ENCODE measurements around the gene HIP1. TPM values are rescaled to one million over a fixed set of nuclear protein-coding genes. Genes with fewer than 3 reads are reported as not detected.

The HIP1 gene
- total RNA-seq, 1 experiment from 2014 or later, result 5.3 TPM

DNA sequence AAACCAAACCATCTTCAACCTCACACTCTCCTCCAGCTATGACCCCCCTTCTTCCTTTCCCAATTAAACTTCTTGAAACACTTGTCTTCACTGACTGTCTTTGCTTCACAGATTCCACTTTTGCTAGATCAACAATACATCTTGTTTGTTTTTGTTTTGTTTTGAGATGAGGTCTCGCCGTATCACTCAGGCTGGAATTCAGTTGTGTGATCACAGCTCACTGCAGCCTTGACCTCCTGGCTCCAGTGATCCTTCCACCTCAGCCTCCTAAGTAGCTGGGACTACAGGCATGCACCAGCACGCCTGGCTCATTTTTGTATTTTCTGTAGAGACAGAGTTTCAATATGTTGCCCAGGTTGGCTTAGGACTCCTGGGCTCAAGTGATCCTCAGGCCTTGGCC lies 59.7 kb downstream of the HIP1 start:
- H3K9me2 ChIP-seq (replicated peaks; ENCODE audit: low read length), result no peaks in the 10 kb centered on the region
- H3K9ac ChIP-seq (ENCODE audit: low read length), result no peak overlapping the region
- no peaks in the 10 kb centered on the region for H3K9me3 ChIP-seq (ENCODE audit: low read length)
- intact Hi-C loops (cut with micrococcal nuclease), result loop anchor here (10.0 kb wide), 1 partner anchor 56 kb away; the partner anchor contains the start of gene HIP1
- no peak overlapping the region for H3K4me2 ChIP-seq (ENCODE audit: low read length)
- no peak overlapping the region for H3K27ac ChIP-seq (ENCODE audit: low read length)
- H3K79me2 ChIP-seq (ENCODE audit: low read length), result no peaks in the 10 kb centered on the region
- H3K4me3 ChIP-seq (ENCODE audit: low read length), result no peak overlapping the region
- no peak for DNase-seq
- H3K36me3 ChIP-seq (ENCODE audit: low read depth, low read length), result no peaks in the 10 kb centered on the region
- peaks cover 11% of the 10 kb centered on the region for H3K4me1 ChIP-seq (ENCODE audit: insufficient read depth, low read length)
- no TSS peak for BruUV-seq (replicated peaks)
- no peaks in the 10 kb centered on the region for H3F3A ChIP-seq (ENCODE audit: low read length, unreplicated experiment)
- ChIA-PET CTCF (no interaction called here), POLR2A (ENCODE audit: unreplicated experiment) (no interaction called here)
- no peaks in the 10 kb centered on the region for H4K20me1 ChIP-seq (ENCODE audit: low read length)
- no peak for ATAC-seq
- no peak overlapping the region for H2AFZ ChIP-seq (ENCODE audit: low read length)
- H3K27me3 ChIP-seq (ENCODE audit: low read length), result no peaks in the 10 kb centered on the region
- TF ChIP-seq, protein P1, sequence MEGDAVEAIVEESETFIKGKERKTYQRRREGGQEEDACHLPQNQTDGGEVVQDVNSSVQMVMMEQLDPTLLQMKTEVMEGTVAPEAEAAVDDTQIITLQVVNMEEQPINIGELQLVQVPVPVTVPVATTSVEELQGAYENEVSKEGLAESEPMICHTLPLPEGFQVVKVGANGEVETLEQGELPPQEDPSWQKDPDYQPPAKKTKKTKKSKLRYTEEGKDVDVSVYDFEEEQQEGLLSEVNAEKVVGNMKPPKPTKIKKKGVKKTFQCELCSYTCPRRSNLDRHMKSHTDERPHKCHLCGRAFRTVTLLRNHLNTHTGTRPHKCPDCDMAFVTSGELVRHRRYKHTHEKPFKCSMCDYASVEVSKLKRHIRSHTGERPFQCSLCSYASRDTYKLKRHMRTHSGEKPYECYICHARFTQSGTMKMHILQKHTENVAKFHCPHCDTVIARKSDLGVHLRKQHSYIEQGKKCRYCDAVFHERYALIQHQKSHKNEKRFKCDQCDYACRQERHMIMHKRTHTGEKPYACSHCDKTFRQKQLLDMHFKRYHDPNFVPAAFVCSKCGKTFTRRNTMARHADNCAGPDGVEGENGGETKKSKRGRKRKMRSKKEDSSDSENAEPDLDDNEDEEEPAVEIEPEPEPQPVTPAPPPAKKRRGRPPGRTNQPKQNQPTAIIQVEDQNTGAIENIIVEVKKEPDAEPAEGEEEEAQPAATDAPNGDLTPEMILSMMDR (conservative IDR thresholded peaks at IDR 0.05; ENCODE audit: low read depth, low read length), result no peak
- TF ChIP-seq EZH2phosphoT487 (IDR thresholded peaks at IDR 0.05; ENCODE audit: borderline replicate concordance, low read length) (no peak), EZH2 (IDR thresholded peaks at IDR 0.05; ENCODE audit: low read length, unreplicated experiment) (no peak)

DNA sequence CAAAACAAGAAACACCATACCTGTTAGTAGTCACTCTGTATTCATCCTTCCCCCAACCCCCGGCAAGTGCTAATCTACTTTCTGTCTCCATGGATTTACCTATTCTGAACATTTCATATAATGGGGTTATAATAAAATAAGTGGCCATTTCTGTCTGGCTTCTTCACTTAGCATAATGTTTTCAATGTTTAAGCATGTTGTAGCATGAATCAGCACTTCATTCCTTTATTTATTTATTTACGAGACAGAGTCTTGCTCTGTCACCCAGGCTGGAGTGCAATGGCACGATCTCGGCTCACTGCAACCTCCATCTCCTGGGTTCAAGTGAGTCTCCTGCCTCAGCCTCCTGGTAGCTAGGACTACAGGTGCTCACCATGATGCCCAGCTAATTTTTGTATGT lies 69.2 kb downstream of the HIP1 start:
- no peaks in the 10 kb centered on the region for H3K9me2 ChIP-seq (replicated peaks; ENCODE audit: low read length)
- no peak overlapping the region for H3K27ac ChIP-seq (ENCODE audit: low read length)
- intact Hi-C loops (cut with micrococcal nuclease), result no loop called here
- H3K9me3 ChIP-seq (ENCODE audit: low read length), result no peaks in the 10 kb centered on the region
- POLR2A ChIA-PET (ENCODE audit: unreplicated experiment), result no interaction called here
- H3K4me3 ChIP-seq (ENCODE audit: low read length), result no peak overlapping the region
- TF ChIP-seq EZH2phosphoT487 (IDR thresholded peaks at IDR 0.05; ENCODE audit: borderline replicate concordance, low read length) (no peak), EZH2 (IDR thresholded peaks at IDR 0.05; ENCODE audit: low read length, unreplicated experiment) (no peak)
- TF ChIP-seq, protein P1 (conservative IDR thresholded peaks at IDR 0.05; ENCODE audit: low read depth, low read length), result no peak
- no peak overlapping the region for H2AFZ ChIP-seq (ENCODE audit: low read length)
- H3K4me2 ChIP-seq (ENCODE audit: low read length), result no peak overlapping the region
- no peak for ATAC-seq
- no peaks in the 10 kb centered on the region for H3F3A ChIP-seq (ENCODE audit: low read length, unreplicated experiment)
- DNase-seq, result no peak
- H3K9ac ChIP-seq (ENCODE audit: low read length), result no peak overlapping the region
- H3K79me2 ChIP-seq (ENCODE audit: low read length), result no peaks in the 10 kb centered on the region
- no TSS peak for BruUV-seq (replicated peaks)
- CTCF ChIA-PET, result no interaction called here
- H3K27me3 ChIP-seq (ENCODE audit: low read length), result no peaks in the 10 kb centered on the region
- H4K20me1 ChIP-seq (ENCODE audit: low read length), result no peaks in the 10 kb centered on the region
- H3K36me3 ChIP-seq (ENCODE audit: low read depth, low read length), result no peaks in the 10 kb centered on the region
- no peaks in the 10 kb centered on the region for H3K4me1 ChIP-seq (ENCODE audit: insufficient read depth, low read length)

DNA sequence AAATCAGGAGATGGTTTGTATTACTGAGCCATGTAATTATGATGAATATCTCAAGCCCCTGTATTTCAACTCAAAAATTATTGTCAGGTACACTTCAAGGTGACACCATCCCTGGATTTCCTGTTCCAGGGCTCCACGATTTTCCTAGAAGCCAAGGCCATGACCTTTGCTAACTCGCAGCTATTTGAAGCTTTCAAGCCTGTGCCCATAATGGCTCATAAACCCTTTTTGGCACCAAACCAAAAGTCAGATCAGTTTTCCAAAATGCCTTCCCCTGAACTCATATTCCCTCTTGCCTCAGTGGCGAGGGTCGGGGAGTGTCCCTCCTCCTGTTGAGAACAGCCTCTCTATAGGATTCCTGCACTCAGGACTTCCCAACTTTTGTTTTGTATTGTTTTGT lies 70.8 kb downstream of the HIP1 start:
- H3K79me2 ChIP-seq (ENCODE audit: low read length), result no peaks in the 10 kb centered on the region
- no peaks in the 10 kb centered on the region for H3K36me3 ChIP-seq (ENCODE audit: low read depth, low read length)
- no peaks in the 10 kb centered on the region for H3K9me3 ChIP-seq (ENCODE audit: low read length)
- H3K9me2 ChIP-seq (replicated peaks; ENCODE audit: low read length), result no peaks in the 10 kb centered on the region
- no peak overlapping the region for H2AFZ ChIP-seq (ENCODE audit: low read length)
- POLR2A ChIA-PET (ENCODE audit: unreplicated experiment), result no interaction called here
- H4K20me1 ChIP-seq (ENCODE audit: low read length), result no peaks in the 10 kb centered on the region
- CTCF ChIA-PET, result no interaction called here
- no peak overlapping the region for H3K4me2 ChIP-seq (ENCODE audit: low read length)
- no peak overlapping the region for H3K27ac ChIP-seq (ENCODE audit: low read length)
- no peak overlapping the region for H3K4me3 ChIP-seq (ENCODE audit: low read length)
- ATAC-seq (no peak), DNase-seq (no peak)
- no peaks in the 10 kb centered on the region for H3K27me3 ChIP-seq (ENCODE audit: low read length)
- H3F3A ChIP-seq (ENCODE audit: low read length, unreplicated experiment), result no peaks in the 10 kb centered on the region
- H3K4me1 ChIP-seq (ENCODE audit: insufficient read depth, low read length), result no peaks in the 10 kb centered on the region
- no peak for TF ChIP-seq EZH2 (IDR thresholded peaks at IDR 0.05; ENCODE audit: low read length, unreplicated experiment)
- TF ChIP-seq, protein P1 (conservative IDR thresholded peaks at IDR 0.05; ENCODE audit: low read depth, low read length), result no peak
- TF ChIP-seq EZH2phosphoT487 (IDR thresholded peaks at IDR 0.05; ENCODE audit: borderline replicate concordance, low read length), result no peak
- no peak overlapping the region for H3K9ac ChIP-seq (ENCODE audit: low read length)
- intact Hi-C loops (cut with micrococcal nuclease), result no loop called here
- no TSS peak for BruUV-seq (replicated peaks)

Data from PC-3 (cell line).